Stimulated activated CD8-positive, alpha-beta memory T cell treated with anti-CD3 and anti-CD28 coated beads, Interleukin-4, amount 100 ng/mL, for 24 hours (primary cell): ENCODE results near the gene CNOT8.
"Not testable (repeated sequence)": the region's sequence is repeated elsewhere in the genome, so short reads cannot be mapped to it uniquely, and the experiment has no call there.

Experiments used
- DNase-seq: peaks from one replicate; pipeline ENCODE4 v3.0.0-alpha.2; 2020; ENCODE audit warnings: low read depth

Gene CNOT8

DNA sequence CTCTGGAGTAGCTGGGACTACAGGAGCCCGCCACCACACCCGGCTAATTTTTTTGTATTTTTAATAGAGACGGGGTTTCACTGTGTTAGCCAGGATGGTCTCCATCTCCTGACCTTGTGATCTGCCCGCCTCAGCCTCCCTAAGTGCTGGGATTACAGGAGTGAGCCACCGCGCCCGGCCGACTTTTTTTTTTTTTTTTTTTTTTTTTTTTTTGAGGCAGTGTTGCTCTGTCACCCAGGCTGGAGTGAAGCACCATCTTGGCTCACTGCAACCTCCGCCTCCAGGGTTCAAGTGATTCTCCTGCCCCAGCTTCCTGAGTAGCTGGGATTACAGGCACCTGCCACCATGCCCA lies 22.8 kb upstream of the CNOT8 start:
- not testable (repeated sequence) for DNase-seq

DNA sequence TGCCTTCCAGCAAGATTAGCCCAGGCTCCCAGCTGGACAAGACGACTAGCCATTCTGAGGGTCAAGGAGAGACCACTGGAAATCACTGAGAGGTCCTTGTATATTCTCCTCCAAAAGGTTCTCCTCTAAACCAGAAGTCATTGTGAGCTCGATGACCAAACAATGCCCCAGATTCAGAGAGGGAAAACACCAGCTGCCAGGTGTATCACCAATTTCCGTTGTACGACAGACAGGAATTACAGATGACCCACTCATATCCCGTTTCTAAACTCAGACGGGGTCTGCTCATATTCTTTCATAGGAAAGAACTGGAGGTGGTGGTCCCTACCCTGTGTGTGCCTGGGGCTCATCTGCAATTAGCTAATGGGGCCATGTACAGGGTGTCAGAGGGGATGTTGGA lies 22.2 kb upstream of the CNOT8 start:
- no peak for DNase-seq

DNA sequence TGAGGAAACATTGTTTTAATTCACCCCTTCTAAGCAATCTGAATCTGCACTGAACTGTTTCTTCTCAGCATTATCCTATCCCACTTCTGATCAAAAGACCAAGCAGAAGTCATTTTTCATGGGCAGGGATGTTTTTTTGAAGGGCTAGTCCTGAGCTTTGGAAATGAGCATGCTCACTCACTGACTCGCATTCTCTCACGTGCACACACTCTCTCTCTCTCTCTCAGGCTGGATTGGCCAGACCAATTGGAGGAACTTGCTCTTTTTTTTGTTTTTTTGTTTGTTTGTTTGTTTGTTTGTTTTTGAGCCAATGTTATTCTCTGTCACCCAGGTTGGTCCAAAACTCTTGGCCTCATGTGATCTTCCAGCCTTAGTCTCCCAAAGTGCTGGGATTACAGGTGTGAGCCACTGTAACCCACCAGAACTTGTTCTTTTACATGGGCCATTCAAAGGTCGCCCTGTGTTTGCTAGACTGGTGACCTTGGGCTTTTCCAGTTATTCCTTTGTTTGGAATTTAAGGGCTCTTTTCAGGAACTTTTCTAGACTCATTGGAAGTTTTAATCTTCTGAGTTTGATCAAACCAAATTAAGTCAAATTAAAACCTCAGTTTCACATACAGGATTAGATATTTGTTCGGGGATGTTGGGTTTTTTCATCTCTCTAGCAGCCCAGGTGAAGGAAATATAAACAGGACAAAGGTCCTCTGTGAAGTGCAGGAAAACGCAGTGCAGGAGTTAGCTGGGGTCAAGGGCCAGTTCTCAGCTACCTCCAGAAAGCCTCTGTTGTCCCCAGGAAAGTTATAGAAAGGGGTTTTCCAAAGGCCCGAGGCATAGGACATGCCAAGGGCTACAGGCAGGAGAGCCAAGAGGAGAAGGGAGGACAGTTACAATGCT lies 21.2 kb upstream of the CNOT8 start:
- DNase-seq, result no peak

DNA sequence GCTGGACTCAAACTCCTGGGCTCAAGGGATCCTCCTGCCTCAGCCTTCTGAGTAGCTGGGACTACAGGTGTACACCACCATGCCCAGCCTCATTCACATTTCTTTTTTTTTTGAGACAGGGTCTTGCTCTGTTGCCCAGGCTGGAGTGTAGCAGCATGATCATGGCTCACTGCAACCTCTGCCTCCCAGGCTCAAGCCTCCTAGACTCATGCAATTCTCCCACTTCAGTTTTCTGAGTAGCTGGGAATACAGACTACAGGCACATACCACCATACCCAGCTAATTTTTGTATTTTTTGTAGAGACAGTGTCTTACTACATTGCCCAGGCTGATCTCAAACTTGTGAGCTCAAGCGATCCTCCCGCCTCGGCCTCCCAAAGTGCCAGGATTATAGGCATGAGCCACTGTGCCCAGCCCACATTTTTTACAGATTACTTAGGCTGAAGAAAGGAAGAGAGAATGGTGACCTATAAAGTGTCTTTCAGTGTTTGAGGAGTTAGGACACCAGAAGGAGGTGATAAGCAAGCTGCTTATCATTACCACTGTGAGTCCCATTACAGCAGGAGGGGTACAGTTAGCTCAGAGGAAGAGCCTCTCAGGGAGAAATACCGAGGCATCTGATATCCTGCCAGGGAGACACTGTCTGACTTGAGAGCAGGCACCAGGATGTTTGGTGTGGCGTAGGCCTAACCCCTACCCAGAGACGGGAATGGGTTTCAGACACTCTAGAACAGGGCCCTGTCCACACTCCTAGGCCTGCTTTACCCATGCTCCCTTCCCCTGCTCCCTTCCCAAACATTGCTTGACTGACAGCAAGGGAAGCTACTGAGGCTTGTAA lies 17.8 kb upstream of the CNOT8 start:
- DNase-seq, result no peak

DNA sequence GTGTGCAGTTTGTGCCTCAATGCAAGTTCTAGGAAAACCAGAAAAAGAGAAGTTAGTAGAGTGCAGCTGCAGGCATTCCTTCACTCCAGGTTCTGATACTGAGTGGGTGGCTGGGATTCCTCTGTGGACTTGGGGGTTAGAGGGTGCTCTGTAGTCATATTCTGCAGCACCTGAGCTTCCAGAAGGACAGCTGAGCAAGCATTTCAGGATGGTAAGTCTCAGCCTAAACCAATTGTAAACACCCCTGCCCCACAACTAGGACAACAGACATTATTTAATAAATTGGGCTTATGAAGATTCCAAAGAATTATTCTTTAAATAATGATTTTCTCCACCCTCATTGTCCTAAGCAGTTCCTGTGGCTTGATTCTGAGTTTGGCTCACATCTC lies 17.2 kb upstream of the CNOT8 start:
- no peak for DNase-seq

DNA sequence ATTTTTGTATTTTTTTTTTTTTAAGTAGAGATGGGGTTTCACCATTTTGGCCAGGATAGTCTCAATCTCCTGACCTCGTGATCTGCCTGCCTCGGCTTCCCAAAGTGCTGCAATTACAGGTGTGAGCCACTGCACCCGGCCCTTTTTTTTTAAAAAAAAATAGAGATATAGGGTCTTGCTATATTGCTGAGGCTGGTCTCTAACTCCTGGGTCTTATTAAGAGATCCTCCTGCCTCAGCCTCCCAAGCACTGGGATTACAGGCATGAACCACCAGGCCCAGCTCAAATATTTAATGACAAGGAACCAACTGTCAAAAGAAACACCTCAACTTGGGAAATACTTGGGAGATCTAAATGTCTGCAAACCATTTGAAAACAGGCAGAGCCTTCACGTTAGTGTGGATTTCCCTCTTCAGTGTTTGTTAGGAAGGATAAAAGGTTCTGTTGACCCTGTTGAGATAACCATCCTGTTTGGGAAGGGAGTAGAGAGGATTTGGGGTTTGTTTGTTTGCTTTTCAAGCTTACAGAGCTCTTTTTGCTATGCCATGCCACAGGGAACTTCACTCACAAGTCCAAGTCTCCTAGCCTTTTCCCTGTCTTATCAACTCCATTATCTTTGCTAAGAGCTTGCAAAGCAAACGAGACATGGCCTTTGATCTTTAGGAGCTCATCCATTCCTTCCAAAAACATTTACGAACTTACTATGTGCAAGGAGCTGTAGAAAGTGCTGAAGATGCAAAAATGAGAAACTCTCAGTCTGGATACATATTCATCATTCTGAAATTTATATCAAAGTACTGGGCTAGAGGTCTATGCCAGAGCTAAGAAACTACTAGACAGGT lies 15.5 kb upstream of the CNOT8 start:
- DNase-seq, result no peak

DNA sequence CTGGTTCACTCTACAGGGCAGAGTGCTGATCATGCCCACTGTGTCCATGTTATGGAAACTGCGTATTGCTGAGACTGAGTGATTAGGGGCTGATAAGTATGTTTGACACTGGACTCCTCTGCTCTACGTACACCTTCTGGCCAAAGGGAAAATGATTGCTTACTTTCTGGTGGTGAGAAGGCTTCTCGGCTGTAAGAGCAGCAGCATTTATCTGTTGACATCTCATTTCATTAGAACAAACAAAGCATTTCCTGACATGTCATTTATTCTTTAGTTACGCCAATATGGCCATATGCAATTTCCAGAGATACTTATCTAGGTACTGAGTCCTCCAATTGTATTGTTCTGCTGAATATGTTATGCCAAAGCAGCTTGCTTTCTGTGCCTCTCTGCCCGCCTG lies 13.6 kb upstream of the CNOT8 start:
- no peak for DNase-seq

DNA sequence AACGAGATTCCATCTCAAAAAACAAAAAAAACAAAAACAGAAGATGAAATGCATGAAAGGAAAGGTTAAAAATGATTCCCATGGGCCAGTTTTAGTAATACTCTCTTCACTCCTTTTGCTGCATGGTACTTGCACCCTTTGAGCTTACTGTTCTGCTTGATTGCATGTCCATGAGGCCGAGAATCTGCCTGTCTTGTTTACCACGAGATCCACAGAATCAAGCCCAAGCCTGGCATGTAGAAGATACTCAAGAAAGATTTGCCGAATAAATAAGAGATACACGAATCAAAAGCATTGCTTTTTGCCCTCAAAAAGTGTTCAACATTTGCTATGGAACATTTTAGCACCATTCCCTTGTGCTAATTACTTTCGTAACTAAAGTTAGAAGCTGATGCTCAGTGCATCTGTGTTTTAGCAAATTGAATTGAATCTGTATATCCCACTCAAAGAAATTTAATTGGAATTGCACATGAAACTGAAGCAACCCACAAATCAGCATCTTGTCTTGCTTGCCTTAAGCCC lies 9.1 kb upstream of the CNOT8 start:
- no peak for DNase-seq

DNA sequence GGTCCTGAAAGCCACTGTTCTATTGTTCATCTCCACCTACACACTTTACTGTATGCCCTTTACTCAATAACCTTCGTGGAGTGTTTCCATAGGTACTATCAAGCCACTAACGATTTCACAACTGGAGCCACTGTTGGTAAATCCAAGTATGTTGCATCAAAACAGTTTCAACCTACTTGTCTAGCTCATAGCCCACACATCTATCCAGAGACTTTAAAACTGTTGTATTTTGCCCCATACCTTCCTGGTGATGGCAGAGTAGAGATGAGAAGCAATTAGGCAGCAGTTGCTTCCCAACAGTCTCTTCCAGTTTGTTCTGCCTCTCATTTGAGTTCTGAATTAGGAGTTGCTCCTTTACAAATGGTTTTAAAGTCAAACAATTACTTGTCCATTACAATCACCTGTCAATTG lies 8.6 kb upstream of the CNOT8 start:
- DNase-seq, result no peak

DNA sequence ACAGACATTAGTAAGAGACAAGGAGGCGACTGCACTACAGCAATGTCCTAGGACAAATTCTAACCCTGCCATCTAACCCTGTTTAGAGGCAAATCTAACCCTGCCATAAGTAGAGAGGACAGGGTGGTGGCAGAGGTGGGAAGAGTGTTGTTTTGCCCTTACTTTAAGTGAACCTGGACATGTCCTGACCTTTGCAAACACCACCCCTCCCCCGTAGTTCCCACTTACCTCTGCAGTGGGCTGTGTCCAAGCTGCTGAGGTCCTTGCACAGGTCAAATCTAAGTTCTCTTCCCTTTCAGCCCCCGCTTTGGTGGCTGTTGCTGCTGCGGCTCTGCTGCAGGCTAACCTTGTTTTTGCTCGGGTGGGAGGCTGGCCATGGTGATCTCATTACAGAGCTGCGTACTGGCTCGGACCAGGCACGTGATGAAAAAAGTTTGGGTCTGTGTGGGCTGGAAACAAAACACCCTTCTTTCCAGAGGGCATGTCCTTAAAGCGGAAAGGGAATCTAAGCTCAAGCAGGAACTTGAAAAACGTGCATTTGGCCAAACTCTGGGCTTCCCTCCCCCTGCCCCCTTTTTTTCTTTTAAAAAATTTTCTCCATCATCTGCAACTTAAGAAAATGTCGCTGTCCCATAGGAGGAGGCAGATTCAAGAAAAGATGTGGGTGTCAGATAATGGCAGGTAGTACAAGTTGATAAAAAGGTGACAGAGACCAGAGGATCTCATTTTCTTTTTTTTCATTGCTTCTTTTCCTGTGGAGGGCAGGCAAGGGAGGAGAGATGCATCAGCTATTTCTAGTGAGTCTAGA lies 8.0 kb upstream of the CNOT8 start, which contains the start of gene FAXDC2:
Gene FAXDC2, minus strand, starts transcription at position 349 of the 808 bp plus-strand sequence. CDS start 12,425 bp downstream, outside the sequence.
- no peak for DNase-seq

DNA sequence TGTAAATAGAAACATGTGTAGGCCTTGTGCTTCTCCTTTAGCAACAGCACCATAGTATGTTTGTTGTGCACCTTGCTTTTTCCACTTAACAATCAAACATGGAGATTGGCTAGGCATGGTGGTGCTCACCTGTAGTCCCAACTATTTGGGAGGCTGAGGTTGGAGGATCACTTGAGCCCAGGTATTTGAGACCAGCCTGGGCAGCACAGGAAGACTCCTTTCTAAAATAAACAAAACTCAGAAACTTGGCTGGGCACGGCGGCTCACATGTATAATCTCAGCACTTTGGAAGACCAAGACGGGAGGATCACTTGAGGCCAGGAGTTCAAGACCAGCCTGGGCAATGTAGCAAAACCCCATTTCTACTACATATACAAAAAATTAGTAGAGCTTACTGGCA lies 7.1 kb upstream of the CNOT8 start:
- DNase-seq, result no peak

DNA sequence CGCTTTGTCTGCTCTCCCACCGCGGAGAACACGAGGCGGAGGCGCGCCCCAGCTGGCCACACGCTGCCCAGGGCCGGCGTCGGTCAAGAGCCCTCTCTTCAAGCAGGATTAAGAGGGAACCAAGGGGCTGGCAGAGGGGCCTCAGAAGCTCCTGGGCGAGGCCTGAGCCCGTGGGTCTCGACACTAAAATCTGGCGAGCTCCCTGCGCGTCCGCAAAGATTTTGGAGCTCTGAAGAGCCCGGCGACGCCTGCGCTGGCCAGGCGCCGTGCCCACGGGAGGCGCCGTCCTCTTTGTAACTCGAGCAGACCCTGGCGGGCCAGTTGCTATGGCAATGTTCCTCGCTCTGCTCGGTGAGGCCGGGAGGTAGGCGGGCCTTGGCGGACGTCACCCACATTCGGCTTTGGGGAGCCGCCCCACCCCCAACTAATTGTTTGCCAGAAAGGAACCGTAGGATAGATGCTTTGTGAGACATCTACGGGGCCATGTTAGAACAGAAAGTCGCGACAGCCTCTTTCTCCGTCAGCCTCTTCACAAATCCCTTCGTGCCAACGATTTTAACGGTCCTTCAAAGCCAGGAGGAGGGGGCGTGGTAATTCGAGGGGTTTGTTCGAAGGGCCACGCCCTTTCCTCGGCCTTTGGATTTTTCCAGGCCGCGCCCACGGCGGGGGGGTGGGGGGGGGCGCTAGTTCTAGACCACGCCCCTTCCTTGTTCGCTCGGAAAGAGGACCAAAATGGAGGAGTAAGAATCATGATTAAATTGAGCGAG lies 714 bp upstream of the CNOT8 start:
- peak; percentile 77 for DNase-seq

DNA sequence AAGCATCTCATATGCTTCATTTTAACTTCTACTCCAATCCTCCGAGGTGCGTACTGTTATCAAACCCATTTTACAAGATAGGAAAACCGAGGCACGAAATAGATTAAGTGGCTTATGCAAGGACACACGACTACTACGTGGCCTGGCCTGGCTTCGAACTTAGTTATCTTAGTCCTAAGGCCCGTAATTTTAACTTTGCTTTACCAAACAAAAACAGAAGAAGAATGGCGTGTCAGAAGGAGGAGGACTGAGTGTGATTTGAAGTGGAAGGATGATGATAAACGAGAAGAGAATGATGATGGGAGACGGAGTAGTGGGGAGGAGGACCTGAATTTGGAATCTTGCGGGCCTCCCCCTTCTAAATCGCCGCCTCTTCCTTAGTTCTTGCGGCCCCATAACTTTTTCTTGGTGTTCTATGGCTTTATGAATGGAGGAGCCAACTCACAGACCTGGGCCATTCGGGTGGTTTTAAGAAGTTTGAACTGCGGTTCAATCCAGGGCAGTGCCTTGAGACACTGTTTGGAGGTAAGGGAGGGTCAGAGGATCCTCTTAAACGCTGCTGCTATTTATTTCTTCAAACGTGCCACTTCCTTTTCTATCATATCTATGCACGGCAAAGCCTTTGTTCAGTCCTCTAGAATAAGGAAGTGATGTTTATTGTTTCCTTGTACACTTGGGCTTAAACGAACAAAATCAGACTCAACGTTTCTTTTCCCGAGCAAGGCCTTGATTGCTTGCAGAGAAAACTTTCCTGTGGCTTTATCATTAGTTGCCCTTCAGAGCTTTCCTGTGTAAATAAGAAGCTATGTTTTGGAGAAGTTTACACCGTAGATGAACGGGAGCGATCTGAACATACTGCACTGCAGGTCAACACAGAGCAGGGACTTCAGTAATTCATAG lies 795 bp downstream of the CNOT8 start:
- DNase-seq, result no peak

DNA sequence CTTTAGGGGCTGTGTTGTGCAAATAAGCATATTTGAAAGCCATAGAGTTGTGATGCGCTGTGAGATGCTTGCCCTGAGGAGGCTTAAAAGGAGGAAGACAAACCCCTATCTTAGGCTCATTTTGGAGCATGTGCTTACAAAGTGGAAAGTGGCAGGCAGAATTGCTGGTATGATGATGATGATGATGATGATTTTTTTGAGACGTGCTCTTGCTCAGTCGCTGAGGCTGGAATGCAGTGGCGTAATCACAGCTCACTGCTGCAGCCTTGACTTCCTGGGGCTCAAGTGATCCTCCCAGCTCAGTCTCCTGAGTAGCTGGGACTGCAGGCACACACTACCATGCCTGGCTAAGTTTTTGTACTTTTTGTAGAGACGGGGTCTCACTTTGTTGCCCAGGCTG lies 1.7 kb downstream of the CNOT8 start:
- no peak for DNase-seq

DNA sequence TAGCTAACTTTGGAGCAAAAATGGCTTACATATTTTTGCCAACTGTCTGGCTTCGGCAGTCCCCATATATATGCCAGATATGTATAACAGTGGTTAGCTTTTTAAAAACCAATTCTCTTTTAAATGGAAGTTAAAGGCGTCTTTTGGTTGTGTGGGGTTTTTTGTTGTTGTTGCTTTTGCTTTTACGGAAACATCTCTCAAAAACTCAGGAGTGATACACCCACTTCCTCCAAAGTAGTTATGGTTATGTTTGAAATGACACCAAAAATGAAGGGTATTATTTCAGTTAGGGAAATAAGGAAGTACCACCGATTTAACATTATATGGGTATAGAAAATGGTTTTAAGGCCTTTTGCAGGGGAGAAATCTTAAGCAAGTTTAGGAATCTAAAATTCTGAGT lies 2.3 kb downstream of the CNOT8 start:
- no peak for DNase-seq

DNA sequence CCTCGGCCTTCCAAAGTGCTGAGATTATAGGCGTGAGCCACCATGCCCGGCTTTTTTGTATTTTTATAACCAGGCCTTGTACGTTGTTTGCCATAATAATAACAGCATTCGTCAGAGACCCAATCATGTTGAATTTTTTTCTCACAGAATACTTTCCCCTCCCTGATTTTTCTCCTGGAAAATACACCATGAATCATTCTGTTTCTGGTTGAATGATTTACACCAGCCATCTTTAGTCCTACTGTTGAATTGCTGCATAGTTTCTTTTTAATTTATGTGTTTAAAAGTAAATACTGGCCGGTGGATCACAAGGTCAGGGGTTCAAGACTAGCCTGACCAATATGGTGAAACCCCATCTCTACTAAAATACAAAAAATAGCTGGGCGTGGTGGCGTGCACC lies 3.5 kb downstream of the CNOT8 start:
- no peak for DNase-seq

DNA sequence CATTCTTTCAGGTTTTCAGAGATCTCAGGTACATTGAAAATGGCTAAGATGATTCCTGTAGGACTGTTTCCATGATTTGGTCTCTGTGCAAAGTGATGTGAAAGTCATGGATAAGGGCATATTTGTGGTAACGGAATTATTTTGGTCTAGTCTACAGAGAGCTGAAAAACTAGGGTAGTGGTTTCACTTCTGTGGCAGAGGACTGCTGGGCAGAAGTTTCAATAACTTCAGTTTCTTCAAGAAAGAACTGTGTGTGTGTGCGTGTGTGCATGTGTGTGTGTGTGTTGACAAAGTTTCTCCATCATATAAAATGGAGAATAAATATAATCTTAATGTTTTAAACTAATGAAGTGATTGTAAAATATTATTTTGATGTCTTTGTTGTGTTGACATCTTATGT lies 4.3 kb downstream of the CNOT8 start:
- no peak for DNase-seq

DNA sequence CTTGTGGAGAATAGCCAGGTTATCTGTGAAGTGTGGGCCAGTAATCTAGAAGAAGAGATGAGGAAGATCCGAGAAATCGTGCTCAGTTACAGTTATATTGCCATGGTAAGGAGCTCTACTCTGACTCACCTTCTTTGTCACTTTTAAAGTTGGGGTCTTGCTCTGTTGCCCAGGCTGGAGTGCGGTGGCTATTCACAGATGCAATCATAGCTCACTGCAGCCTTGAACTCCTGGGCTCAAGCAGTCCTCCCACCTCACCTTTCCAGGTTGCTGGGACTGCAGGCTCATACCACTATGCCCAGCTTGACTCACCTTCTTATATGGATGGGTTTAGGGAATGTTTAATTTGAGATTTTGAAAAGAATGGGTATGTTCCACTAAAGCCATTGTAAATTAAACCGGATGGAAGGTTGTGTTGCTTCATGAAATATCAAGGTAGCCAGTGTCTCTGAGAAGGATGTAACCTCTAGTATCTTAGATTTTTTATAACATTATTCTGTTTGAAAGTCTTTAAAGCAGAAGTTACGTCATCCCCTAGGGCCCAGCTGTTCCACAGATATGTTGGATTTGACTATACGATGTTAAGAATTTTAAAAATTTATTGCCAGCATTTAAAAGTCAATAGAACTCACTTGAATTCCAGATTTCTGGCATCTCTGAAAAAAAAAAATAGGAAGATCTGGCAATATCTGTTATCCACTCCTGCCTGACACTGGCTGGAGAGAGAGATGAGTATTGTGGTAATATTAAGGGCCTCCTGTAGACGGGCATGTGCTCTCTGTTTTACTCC lies 5.1 kb downstream of the CNOT8 start:
- no peak for DNase-seq
